ENCODE data around the gene WIPF3. TPM values are rescaled to one million over a fixed set of nuclear protein-coding genes. Genes with fewer than 3 reads are reported as not detected.

Gene WIPF3
- total RNA-seq, 1 donor from 2014 or later: not detected

DNA sequence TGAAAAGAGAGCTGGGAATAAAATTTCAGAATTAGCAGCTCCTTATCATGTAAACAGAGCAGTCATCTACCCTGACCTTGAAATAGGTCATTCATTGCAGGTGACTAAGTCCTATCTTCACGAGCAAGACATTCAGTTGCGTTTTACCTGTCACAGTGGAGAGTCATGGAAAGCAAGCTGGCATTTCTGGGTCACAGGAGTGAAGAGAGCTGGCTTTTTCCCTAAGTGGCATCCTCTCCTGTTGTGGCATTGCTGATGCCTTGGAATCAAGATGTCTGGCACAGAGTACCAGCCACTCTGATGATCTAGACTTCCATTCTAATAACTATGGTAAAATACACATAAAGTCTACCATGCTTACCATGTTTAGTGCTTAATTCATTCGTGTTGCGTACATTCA is 112.5 kb downstream of the WIPF3 start:
- intact Hi-C loops (cut with micrococcal nuclease): no loop called here
- Mint-ChIP-seq H3K4me3 (ENCODE audit: low read depth) (no peak overlapping the region), H3K4me1 (ENCODE audit: low read depth) (no peaks in the 10 kb centered on the region), H3K36me3 (ENCODE audit: low read depth) (no peaks in the 10 kb centered on the region), H3K27ac (no peak overlapping the region), H3K9me3 (no peaks in the 10 kb centered on the region), H3K27me3 (ENCODE audit: low read depth) (peaks cover 3% of the 10 kb centered on the region)
- no peak for DNase-seq (ENCODE audit: low spot score)

DNA sequence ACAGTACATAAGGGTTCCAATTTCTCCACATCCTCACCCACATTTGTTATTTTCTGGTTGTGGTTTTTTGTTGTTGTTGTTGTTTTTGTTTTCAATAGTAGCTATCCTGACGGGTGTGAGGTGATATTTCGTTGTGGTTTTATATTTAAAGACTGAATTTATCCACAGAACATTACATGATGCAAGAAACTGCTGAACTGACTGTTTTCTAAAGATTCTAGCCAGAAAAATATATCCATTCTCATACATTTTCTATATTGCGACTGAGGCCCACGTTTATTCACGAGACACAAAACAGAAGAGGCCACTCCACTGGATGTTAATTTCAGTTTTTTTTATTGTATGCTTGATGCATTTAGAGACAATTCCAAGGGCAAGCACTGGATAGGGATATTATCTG is 113.5 kb downstream of the WIPF3 start:
- Mint-ChIP-seq H3K9me3 (no peaks in the 10 kb centered on the region), H3K36me3 (ENCODE audit: low read depth) (no peaks in the 10 kb centered on the region), H3K4me1 (ENCODE audit: low read depth) (peaks cover under 1% of the 10 kb centered on the region), H3K27me3 (ENCODE audit: low read depth) (peaks cover 3% of the 10 kb centered on the region), H3K4me3 (ENCODE audit: low read depth) (no peak overlapping the region), H3K27ac (no peak overlapping the region)
- intact Hi-C loops (cut with micrococcal nuclease): no loop called here
- no peak for DNase-seq (ENCODE audit: low spot score)

DNA sequence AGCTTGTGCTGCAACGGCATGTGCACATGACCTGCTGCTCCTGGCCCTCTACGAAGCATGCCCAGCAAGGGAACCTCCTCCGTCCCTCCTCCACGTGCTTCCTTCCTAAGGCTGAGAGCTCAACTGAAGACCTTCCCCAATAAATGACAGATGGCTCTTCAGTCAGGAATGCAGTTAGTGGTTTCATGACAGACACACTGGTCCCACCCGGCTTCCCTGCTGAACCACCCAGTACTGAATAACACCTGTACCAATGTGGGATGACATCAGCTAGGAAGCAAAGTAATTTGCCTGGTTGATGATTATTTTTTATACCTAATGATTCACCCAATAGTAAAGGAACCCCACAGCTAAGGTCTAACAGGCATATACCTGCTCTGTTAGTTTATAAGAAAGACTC is 114.2 kb downstream of the WIPF3 start:
- H3K27me3 Mint-ChIP-seq (ENCODE audit: low read depth): peaks cover 2% of the 10 kb centered on the region
- intact Hi-C loops (cut with micrococcal nuclease): no loop called here
- H3K27ac Mint-ChIP-seq: no peak overlapping the region
- no peaks in the 10 kb centered on the region for H3K36me3 Mint-ChIP-seq (ENCODE audit: low read depth)
- DNase-seq (ENCODE audit: low spot score): no peak
- no peaks in the 10 kb centered on the region for H3K9me3 Mint-ChIP-seq
- no peak overlapping the region for H3K4me3 Mint-ChIP-seq (ENCODE audit: low read depth)
- H3K4me1 Mint-ChIP-seq (ENCODE audit: low read depth): peaks cover 2% of the 10 kb centered on the region

DNA sequence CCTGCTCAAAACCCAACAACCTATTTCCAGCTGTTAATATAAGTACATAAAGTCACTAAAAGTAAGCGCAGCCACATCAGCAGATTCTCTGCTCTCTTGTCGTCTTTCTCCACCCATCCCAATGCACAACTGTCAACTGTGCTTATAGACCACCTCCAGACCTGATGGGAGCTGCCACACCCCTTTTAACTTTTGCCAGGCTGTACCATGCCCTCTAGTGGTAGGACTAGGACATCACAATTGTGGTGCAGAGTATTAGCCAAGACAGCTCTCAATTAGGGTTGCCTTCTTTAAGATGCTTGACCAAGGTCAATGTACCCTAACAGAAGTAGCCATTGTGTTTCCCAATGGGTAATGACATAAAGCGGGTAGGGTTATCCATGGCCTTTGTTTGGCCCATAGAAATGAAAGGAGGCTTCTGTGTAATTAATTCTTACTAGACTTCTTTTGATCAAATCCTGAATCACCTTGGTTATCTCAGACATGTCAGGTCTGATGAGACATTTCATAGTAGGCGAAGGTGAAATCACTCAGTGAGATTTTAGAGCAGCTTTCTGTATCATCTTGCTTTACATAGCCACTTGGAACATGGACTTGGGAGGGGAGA is 115.2 kb downstream of the WIPF3 start:
- intact Hi-C loops (cut with micrococcal nuclease): no loop called here
- H3K4me3 Mint-ChIP-seq (ENCODE audit: low read depth): no peak overlapping the region
- no peak overlapping the region for H3K27ac Mint-ChIP-seq
- H3K4me1 Mint-ChIP-seq (ENCODE audit: low read depth): peaks cover 2% of the 10 kb centered on the region
- H3K27me3 Mint-ChIP-seq (ENCODE audit: low read depth): no peaks in the 10 kb centered on the region
- no peaks in the 10 kb centered on the region for H3K36me3 Mint-ChIP-seq (ENCODE audit: low read depth)
- no peaks in the 10 kb centered on the region for H3K9me3 Mint-ChIP-seq
- peak; percentile 12 for DNase-seq (ENCODE audit: low spot score)

DNA sequence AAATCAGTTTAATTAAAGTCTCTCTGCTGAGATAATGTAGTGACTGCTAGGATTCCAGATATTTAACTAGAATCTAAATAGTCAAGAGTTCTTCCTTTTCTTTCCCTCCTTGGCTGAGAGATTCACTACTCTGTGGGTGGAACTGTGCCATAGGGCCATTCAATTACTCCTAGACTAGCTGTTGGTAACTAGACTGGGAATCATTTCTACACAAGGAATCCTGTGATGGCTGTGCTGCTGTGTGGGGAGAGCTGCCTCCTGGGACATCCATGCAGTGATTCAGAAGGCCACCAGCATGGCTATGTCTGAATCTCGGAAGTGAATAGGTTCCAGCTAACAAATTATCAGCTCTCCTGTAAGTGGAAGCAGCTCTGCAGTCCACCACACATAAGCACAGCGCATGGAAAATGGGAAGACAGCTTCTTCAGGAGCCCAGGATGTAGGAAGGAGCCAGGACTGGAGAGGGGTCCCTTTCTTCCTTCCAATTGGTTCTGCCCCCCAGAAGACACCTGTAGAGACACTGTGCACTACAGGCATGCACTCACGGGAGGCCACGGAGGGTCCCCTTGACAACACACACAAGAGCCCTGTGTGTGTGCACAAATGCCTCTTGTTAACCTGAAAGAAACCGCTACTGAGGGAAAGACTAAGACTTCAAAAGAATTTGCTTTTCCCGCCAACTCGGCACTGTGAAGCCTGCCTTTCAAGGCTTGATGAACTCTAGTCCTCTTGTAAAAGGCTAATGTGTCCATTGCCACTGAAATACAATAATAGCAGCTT is 116.8 kb downstream of the WIPF3 start:
- Mint-ChIP-seq H3K4me1 (ENCODE audit: low read depth) (peaks cover 2% of the 10 kb centered on the region), H3K4me3 (ENCODE audit: low read depth) (no peak overlapping the region), H3K36me3 (ENCODE audit: low read depth) (no peaks in the 10 kb centered on the region), H3K9me3 (no peaks in the 10 kb centered on the region), H3K27me3 (ENCODE audit: low read depth) (no peaks in the 10 kb centered on the region), H3K27ac (no peak overlapping the region)
- no peak for DNase-seq (ENCODE audit: low spot score)
- intact Hi-C loops (cut with micrococcal nuclease): no loop called here

DNA sequence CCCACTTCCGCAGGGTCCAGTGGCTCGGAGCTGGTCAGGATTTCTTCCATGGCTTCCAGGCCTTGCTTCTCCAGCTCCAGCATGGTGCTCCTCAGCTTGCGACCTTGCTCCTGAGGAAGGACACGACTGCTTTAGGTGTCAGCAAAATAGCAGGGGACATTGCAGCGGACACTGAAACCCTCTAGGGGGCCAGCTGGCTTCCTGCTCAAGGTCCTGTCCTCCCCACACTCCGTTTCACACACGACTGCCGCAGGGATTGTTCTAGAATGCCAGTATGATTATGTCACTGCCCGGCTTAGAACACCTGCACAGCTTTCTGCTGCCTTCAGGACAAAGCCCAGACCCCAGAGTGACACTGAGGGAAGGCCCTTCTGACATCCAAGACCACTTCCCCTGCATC is 117.7 kb downstream of the WIPF3 start:
- H3K4me3 Mint-ChIP-seq (ENCODE audit: low read depth): no peak overlapping the region
- intact Hi-C loops (cut with micrococcal nuclease): no loop called here
- H3K27ac Mint-ChIP-seq: no peak overlapping the region

GRCh38 chr7:29924684-29925083 is 118.4 kb downstream of the WIPF3 start:
- peaks cover 2% of the 10 kb centered on the region for H3K4me1 Mint-ChIP-seq (ENCODE audit: low read depth)
- no peak overlapping the region for H3K4me3 Mint-ChIP-seq (ENCODE audit: low read depth)
- no peaks in the 10 kb centered on the region for H3K36me3 Mint-ChIP-seq (ENCODE audit: low read depth)
- H3K27me3 Mint-ChIP-seq (ENCODE audit: low read depth): no peaks in the 10 kb centered on the region
- DNase-seq (ENCODE audit: low spot score): no peak
- no peak overlapping the region for H3K27ac Mint-ChIP-seq
- H3K9me3 Mint-ChIP-seq: no peaks in the 10 kb centered on the region
- intact Hi-C loops (cut with micrococcal nuclease): no loop called here

More for the DNA sequence above, 117.7 kb downstream of the WIPF3 start:
- Mint-ChIP-seq H3K4me1 (ENCODE audit: low read depth) (peaks cover 2% of the 10 kb centered on the region), H3K9me3 (no peaks in the 10 kb centered on the region), H3K27me3 (ENCODE audit: low read depth) (no peaks in the 10 kb centered on the region), H3K36me3 (ENCODE audit: low read depth) (no peaks in the 10 kb centered on the region)
- no peak for DNase-seq (ENCODE audit: low spot score)

- no peak for DNase-seq (ENCODE audit: low spot score)
- H3K36me3 Mint-ChIP-seq (ENCODE audit: low read depth): no peaks in the 10 kb centered on the region
- no peak overlapping the region for H3K4me3 Mint-ChIP-seq (ENCODE audit: low read depth)
- peaks cover 3% of the 10 kb centered on the region for H3K27me3 Mint-ChIP-seq (ENCODE audit: low read depth)
- intact Hi-C loops (cut with micrococcal nuclease): no loop called here
- H3K9me3 Mint-ChIP-seq: no peaks in the 10 kb centered on the region
- no peak overlapping the region for H3K27ac Mint-ChIP-seq
- peaks cover 2% of the 10 kb centered on the region for H3K4me1 Mint-ChIP-seq (ENCODE audit: low read depth)
Observed at GRCh38 chr7:29926216-29926615, 119.9 kb downstream of the WIPF3 start.

DNA sequence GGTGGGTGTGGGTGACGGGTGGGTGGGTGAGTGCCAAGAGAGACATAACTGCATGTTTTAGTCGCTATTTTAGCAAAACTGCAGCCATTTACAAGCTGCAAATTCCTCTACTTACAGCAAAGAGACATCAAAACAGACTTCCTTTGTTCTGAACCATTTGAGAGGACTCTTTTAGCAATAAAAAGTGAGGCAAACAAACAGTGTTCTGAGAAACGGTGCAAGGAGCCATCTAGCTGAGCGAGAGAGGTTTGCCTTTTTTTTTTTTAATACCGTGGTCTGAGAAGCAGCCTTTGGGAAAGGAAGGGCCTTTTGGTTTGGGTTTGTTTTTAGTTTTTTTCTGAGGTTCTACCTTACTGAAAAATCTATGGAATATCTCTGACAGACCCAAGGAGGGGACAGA is 120.4 kb downstream of the WIPF3 start:
- no peaks in the 10 kb centered on the region for H3K36me3 Mint-ChIP-seq (ENCODE audit: low read depth)
- no peak for DNase-seq (ENCODE audit: low spot score)
- H3K27me3 Mint-ChIP-seq (ENCODE audit: low read depth): peaks cover 3% of the 10 kb centered on the region
- H3K4me1 Mint-ChIP-seq (ENCODE audit: low read depth): peaks cover 2% of the 10 kb centered on the region
- intact Hi-C loops (cut with micrococcal nuclease): no loop called here
- H3K9me3 Mint-ChIP-seq: no peaks in the 10 kb centered on the region
- no peak overlapping the region for H3K27ac Mint-ChIP-seq
- H3K4me3 Mint-ChIP-seq (ENCODE audit: low read depth): no peak overlapping the region

- no peak for DNase-seq (ENCODE audit: low spot score)
- Mint-ChIP-seq H3K36me3 (ENCODE audit: low read depth) (no peaks in the 10 kb centered on the region), H3K4me1 (ENCODE audit: low read depth) (peaks cover 2% of the 10 kb centered on the region), H3K27me3 (ENCODE audit: low read depth) (peaks cover 3% of the 10 kb centered on the region), H3K4me3 (ENCODE audit: low read depth) (no peak overlapping the region), H3K27ac (no peak overlapping the region), H3K9me3 (no peaks in the 10 kb centered on the region)
- intact Hi-C loops (cut with micrococcal nuclease): no loop called here
Observed at GRCh38 chr7:29929018-29929807, 122.9 kb downstream of the WIPF3 start.

DNA sequence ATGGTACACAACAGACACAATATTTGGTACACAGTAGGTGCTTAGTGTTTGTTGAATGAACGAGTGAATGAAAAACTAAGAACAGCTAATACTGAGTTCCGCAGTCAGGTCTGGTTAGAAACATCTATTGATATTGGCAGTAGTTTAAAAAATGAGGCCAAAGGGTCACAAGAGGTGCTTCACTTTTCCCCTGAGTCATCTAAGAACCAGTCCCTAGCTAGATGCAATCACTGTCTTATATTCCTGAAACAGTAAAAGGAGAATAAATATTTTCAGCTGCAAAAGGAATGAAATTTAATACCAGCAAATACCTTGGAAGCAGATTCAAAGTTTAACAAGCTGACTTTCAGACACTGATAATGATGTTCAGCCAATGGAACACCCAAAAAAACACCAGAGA is 128.8 kb downstream of the WIPF3 start:
- Mint-ChIP-seq H3K4me3 (ENCODE audit: low read depth) (no peak overlapping the region), H3K36me3 (ENCODE audit: low read depth) (no peaks in the 10 kb centered on the region), H3K27ac (no peak overlapping the region), H3K9me3 (no peaks in the 10 kb centered on the region), H3K4me1 (ENCODE audit: low read depth) (no peaks in the 10 kb centered on the region), H3K27me3 (ENCODE audit: low read depth) (peaks cover 3% of the 10 kb centered on the region)
- no peak for DNase-seq (ENCODE audit: low spot score)
- intact Hi-C loops (cut with micrococcal nuclease): no loop called here

DNA sequence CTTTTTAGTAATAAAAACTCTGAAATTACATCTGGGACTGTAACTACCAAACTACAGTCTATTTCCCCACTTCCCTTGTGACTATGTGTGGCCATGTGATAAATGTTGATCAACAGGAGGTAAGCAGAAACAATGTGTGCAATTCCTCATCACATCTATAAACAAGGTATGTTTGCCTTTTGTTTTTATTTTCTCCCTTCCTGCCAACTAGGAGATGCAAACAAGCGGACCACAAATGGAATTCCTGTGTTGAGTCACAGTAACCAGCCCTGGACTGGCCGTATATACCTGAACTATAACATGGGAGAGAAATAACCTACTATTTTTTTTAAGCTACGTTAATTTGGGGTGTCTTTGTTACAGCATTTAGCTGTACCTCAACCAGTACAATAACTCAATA is 130.8 kb downstream of the WIPF3 start:
- Mint-ChIP-seq H3K36me3 (ENCODE audit: low read depth) (no peaks in the 10 kb centered on the region), H3K4me1 (ENCODE audit: low read depth) (no peaks in the 10 kb centered on the region), H3K27ac (no peak overlapping the region), H3K9me3 (no peaks in the 10 kb centered on the region), H3K4me3 (ENCODE audit: low read depth) (no peak overlapping the region), H3K27me3 (ENCODE audit: low read depth) (no peaks in the 10 kb centered on the region)
- intact Hi-C loops (cut with micrococcal nuclease): no loop called here
- DNase-seq (ENCODE audit: low spot score): no peak

GRCh38 chr7:29940199-29940598 is 133.9 kb downstream of the WIPF3 start:
- Mint-ChIP-seq H3K4me3 (ENCODE audit: low read depth) (no peak overlapping the region), H3K27me3 (ENCODE audit: low read depth) (no peaks in the 10 kb centered on the region), H3K36me3 (ENCODE audit: low read depth) (no peaks in the 10 kb centered on the region), H3K27ac (no peak overlapping the region), H3K9me3 (no peaks in the 10 kb centered on the region), H3K4me1 (ENCODE audit: low read depth) (no peaks in the 10 kb centered on the region)
- intact Hi-C loops (cut with micrococcal nuclease): no loop called here
- no peak for DNase-seq (ENCODE audit: low spot score)

All from activated T-helper 2 cell treated with anti-CD3 and anti-CD28 coated beads, Interferon-gamma antibody, Interleukin-2, Interleukin-4, amounts not matched to agents 10 μg/mL and 5 μg/mL and 100 μg/mL, durations not matched to agents 14 hours and 24 hours and 36 hours (primary cell).